ENCODE data around the gene POLR2J2. TPM values are rescaled to one million over a fixed set of nuclear protein-coding genes. Genes with fewer than 3 reads are reported as not detected.
"Not testable (repeated sequence)": the region's sequence is repeated elsewhere in the genome, so short reads cannot be mapped to it uniquely, and the experiment has no call there.

Gene POLR2J2
- total and polyA plus RNA-seq, 7 donors = 1.3 to 5.0 (median 1.9) TPM

GRCh38 chr7:102666850-102667249, 4.6 kb downstream of the POLR2J2 start:
- H3K36me3 ChIP-seq (ENCODE audit: insufficient read depth in 1 of 2, low read depth in 1 of 2); H3K9me3 ChIP-seq; intact Hi-C loops (cut with DNase I); H3K4me1 ChIP-seq; H3K27me3 ChIP-seq (ENCODE audit: insufficient read depth in 3 of 3, low read length in 2 of 3); H3K27ac ChIP-seq; H3K4me3 ChIP-seq; DNase-seq; ATAC-seq: not testable (repeated sequence)
- no CpG with 5 or more reads among the region's 16 CpGs for WGBS, 3 donors

DNA sequence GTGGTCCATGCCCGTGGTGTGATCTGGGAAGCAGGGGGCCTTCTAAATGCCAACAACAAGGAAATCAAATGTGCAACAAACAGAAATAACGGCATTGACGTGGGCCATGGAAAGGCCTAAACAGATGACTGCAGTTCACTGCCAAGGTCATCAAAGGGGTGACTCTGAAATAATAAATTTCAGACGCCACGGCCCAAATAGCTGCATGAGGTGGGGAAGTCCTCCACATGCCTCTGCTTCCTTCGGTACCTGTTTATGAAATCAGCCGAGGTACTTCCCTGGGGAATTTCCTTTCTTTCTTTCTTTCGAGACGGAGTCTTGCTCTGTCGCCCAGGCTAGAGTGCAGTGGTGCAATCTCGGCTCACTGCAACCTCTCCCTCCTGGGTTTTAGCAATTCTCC, 6.7 kb downstream of the POLR2J2 start:
- DNase-seq; H3K9me3 ChIP-seq; H3K27me3 ChIP-seq (ENCODE audit: insufficient read depth in 3 of 3, low read length in 2 of 3); H3K4me3 ChIP-seq; H3K27ac ChIP-seq; ATAC-seq; H3K36me3 ChIP-seq (ENCODE audit: insufficient read depth in 1 of 2, low read depth in 1 of 2); intact Hi-C loops (cut with DNase I); H3K4me1 ChIP-seq: not testable (repeated sequence)
- 78 to 89% (median 85%) methylated on average over 4 of the region's 11 CpGs for WGBS, 3 donors

DNA sequence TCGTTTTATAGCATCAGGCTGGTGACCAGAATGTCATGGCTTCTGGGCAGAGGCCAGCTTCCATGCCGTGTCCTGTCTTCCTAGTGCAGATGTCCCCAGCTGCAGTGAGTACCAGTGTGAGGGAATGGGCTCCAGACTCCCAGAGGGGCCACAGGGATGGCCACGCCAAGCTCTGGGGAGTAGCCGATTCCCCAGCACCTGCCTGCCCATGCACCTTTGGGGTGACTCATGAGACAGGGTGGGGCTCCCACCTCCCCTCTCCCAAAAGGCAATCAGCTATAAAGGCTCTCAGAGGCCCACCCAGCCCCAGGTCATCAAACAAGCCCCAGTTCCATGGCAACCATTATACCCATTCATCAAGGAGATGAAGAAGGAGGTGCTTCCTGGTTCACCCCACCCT, 21.5 kb downstream of the POLR2J2 start, which contains the start of gene SPDYE2B:
Gene SPDYE2B, plus strand, starts transcription at position 396 of the 400 bp plus-strand sequence. CDS start 2,030 bp downstream, outside the sequence.
- H3K27ac ChIP-seq; DNase-seq; H3K36me3 ChIP-seq (ENCODE audit: insufficient read depth in 1 of 2, low read depth in 1 of 2); H3K9me3 ChIP-seq; H3K4me3 ChIP-seq; H3K4me1 ChIP-seq; intact Hi-C loops (cut with DNase I); H3K27me3 ChIP-seq (ENCODE audit: insufficient read depth in 3 of 3, low read length in 2 of 3): not testable (repeated sequence)
- WGBS, 3 donors = no CpG with 5 or more reads among the region's 4 CpGs
- ATAC-seq = peak; percentile 17 to 46 (median 27)

DNA sequence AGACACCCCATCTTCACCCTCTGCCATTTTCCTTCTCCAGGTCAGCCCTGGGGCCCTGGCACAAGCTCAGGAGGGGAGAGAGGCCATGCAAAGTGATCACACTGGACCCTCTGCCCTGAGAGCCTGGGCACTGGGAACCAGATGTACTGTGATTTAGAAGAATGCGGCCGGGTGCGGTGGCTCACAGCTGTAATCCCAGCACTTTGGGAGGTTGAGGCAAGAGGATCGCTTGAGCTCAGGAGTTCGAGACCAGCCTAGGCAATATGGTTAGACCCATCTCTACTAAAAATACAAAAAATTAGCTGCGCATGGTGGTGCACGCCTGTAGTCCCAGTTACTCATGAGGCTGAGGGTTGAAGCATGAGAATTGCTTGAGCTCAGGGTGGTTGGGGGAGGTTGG, 23.6 kb downstream of the POLR2J2 start:
- DNase-seq = peak in 1 of 2 donors; percentile 47
- intact Hi-C loops (cut with DNase I); H3K27ac ChIP-seq; H3K36me3 ChIP-seq (ENCODE audit: insufficient read depth in 1 of 2, low read depth in 1 of 2); H3K27me3 ChIP-seq (ENCODE audit: insufficient read depth in 3 of 3, low read length in 2 of 3); H3K9me3 ChIP-seq; H3K4me3 ChIP-seq; H3K4me1 ChIP-seq: not testable (repeated sequence)
- 95 to 98% (median 97%) methylated on average over 5 of the region's 7 CpGs for WGBS, 3 donors
- ATAC-seq = peak in 1 of 4 donors; percentile 33

- H3K27me3 ChIP-seq (ENCODE audit: insufficient read depth in 3 of 3, low read length in 2 of 3); H3K4me1 ChIP-seq; H3K36me3 ChIP-seq (ENCODE audit: insufficient read depth in 1 of 2, low read depth in 1 of 2); ATAC-seq; intact Hi-C loops (cut with DNase I); DNase-seq; H3K9me3 ChIP-seq; H3K4me3 ChIP-seq; H3K27ac ChIP-seq: not testable (repeated sequence)
- no CpG with 5 or more reads among the region's 1 CpG for WGBS, 3 donors
These were observed 28.1 kb downstream of the POLR2J2 start for GRCh38 chr7:102643404-102643803.

GRCh38 chr7:102642691-102643090, 28.8 kb downstream of the POLR2J2 start, which contains the start of gene UPK3BL1:
Gene UPK3BL1, minus strand, starts transcription at chr7:102642791. Its CDS starts 50 bp downstream, at chr7:102642741.
- intact Hi-C loops (cut with DNase I); H3K9me3 ChIP-seq; DNase-seq; H3K4me3 ChIP-seq; H3K4me1 ChIP-seq; H3K27me3 ChIP-seq (ENCODE audit: insufficient read depth in 3 of 3, low read length in 2 of 3); H3K27ac ChIP-seq; H3K36me3 ChIP-seq (ENCODE audit: insufficient read depth in 1 of 2, low read depth in 1 of 2): not testable (repeated sequence)
- no CpG with 5 or more reads among the region's 9 CpGs for WGBS, 3 donors
- ATAC-seq = peak in 2 of 4 donors; percentile 28 to 30

DNA sequence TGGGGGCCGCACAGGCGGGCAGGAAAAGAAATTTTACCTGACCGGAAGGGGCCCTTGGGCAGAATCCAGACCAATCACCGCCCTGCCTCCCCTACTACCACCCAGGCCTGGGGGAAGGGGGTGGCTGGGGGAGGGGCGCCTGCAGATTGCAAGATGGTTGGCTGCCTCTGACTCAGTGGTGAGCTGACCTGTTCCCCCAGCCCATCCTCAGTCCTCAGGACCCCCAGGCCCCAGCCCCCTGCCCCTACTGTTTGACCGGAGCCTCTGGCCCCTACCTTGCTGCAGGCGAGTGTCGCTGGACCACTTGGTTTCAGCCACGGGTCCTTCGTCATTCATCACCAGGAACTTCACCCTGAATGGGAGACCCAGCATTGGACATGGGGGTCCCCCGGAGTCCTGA, 32.6 kb downstream of the POLR2J2 start:
- 92 to 96% (median 94%) methylated on average over 6 to 8 of the region's 11 CpGs for WGBS, 3 donors
- not testable (repeated sequence) for H3K4me3 ChIP-seq; H3K27me3 ChIP-seq (ENCODE audit: insufficient read depth in 3 of 3, low read length in 2 of 3)

GRCh38 chr7:102636956-102637355, 34.5 kb downstream of the POLR2J2 start:
- ATAC-seq; H3K27ac ChIP-seq; H3K4me1 ChIP-seq; H3K27me3 ChIP-seq (ENCODE audit: insufficient read depth in 3 of 3, low read length in 2 of 3); intact Hi-C loops (cut with DNase I); H3K36me3 ChIP-seq (ENCODE audit: insufficient read depth in 1 of 2, low read depth in 1 of 2); H3K9me3 ChIP-seq; H3K4me3 ChIP-seq: not testable (repeated sequence)
- 91 to 93% (median 92%) methylated on average over 7 to 9 of the region's 13 CpGs for WGBS, 3 donors
- DNase-seq = peak in 1 of 2 donors; percentile 14

More for the DNA sequence above, 32.6 kb downstream of the POLR2J2 start:
- ATAC-seq = peak; percentile 11 to 39 (median 18)
- H3K9me3 ChIP-seq; H3K27ac ChIP-seq; H3K36me3 ChIP-seq (ENCODE audit: insufficient read depth in 1 of 2, low read depth in 1 of 2); H3K4me1 ChIP-seq; intact Hi-C loops (cut with DNase I): not testable (repeated sequence)
- DNase-seq = peak; percentile 7 to 41

DNA sequence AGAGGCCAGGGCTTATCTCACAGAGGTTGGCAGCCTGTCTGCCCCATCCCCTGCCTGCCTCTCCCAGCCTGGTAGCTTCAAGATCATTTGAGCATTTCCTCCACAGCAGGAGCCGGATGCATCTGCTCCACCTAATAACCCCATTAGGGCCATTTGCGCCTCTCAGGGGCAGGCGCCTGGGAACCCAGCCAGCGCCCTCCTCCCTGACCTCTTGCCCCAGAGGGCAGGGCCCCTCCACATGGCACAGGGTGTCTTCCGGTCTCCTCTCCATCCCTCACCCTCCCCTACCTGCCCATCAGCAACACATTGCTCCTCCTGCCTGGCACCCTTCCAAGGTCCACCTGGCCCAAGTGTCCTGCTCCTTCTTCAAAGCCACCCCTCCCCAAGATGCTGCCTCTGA, 36.1 kb downstream of the POLR2J2 start:
- H3K4me1 ChIP-seq; H3K27ac ChIP-seq; intact Hi-C loops (cut with DNase I); H3K27me3 ChIP-seq (ENCODE audit: insufficient read depth in 3 of 3, low read length in 2 of 3); H3K4me3 ChIP-seq; DNase-seq; H3K9me3 ChIP-seq; H3K36me3 ChIP-seq (ENCODE audit: insufficient read depth in 1 of 2, low read depth in 1 of 2): not testable (repeated sequence)
- peak in 3 of 4 donors; percentile 6 to 22 (median 14) for ATAC-seq
- 84 to 91% methylated on average over 3 of the region's 5 CpGs; no CpG with 5 or more reads in 1 of the 3 donors for WGBS, 3 donors

DNA sequence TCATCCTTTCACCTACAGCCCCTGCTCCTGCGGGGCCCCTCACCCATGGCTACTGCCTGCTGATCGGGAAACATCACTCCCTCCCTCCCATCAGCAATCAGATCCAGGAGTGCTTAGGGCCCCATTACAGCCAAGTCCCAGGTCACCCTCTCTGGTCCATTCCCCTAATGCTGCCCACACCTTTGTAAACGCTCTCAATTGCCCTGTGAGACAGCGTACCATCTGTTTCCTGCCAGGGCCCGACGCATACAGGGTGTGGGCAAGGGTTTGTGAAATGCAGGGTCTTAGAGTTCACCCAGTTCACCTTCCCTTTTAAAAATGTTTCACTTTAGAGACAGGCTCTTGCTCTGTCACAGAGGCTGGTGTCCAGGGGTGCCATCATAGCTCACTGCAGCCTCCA, 37.2 kb downstream of the POLR2J2 start:
- H3K36me3 ChIP-seq (ENCODE audit: insufficient read depth in 1 of 2, low read depth in 1 of 2); ATAC-seq; DNase-seq; H3K27me3 ChIP-seq (ENCODE audit: insufficient read depth in 3 of 3, low read length in 2 of 3); intact Hi-C loops (cut with DNase I); H3K4me3 ChIP-seq; H3K27ac ChIP-seq; H3K9me3 ChIP-seq; H3K4me1 ChIP-seq: not testable (repeated sequence)
- WGBS, 3 donors = 82 to 90% (median 82%) methylated on average over 2 of the region's 6 CpGs

GRCh38 chr7:102630622-102631021, 40.8 kb downstream of the POLR2J2 start:
- H3K4me1 ChIP-seq; H3K4me3 ChIP-seq; H3K27me3 ChIP-seq (ENCODE audit: insufficient read depth in 3 of 3, low read length in 2 of 3); H3K27ac ChIP-seq; ATAC-seq; H3K9me3 ChIP-seq; intact Hi-C loops (cut with DNase I); H3K36me3 ChIP-seq (ENCODE audit: insufficient read depth in 1 of 2, low read depth in 1 of 2): not testable (repeated sequence)
- 75 to 86% (median 79%) methylated on average over 4 to 7 of the region's 9 CpGs for WGBS, 3 donors
- DNase-seq = peak in 1 of 2 donors; percentile 9

Measured in psoas muscle (tissue), 8 donors.